Measurements from ENCODE around the gene UBTF.

UBTF gene

GRCh38 chr17:44221084-44221861 lies 1.8 kb upstream of the UBTF start:
- ChIA-PET POLR2A (interaction anchor here (0.9 to 5.1 kb wide), 12 partner anchors 8 to 487 kb away, joined by 3 to 27 read pairs (median 5); partner anchors contain the start of genes ATXN7L3, DBF4B, GRN and RUNDC3A), CTCF (interaction anchor here (0.5 to 1.5 kb wide), 5 partner anchors 10 to 117 kb away, joined by 3 to 5 read pairs (median 3); no protein-coding TSS in a partner anchor)
- TF ChIP-seq CTBP1 (IDR thresholded peaks at IDR 0.05; ENCODE audit: borderline replicate concordance), result no peak
- peak; percentile 45 for TF ChIP-seq ZNF384 (IDR thresholded peaks at IDR 0.05)
- peak; percentile 55 for DNase-seq (ENCODE audit: extremely low spot score)

- DNase-seq (ENCODE audit: extremely low spot score), result peak; percentile 46
- TF ChIP-seq HDGF (IDR thresholded peaks at IDR 0.05; ENCODE audit: borderline replicate concordance) (no peak), LEF1 (IDR thresholded peaks at IDR 0.05; ENCODE audit: borderline replicate concordance) (no peak), ZNF384 (IDR thresholded peaks at IDR 0.05) (no peak), FOXM1 (IDR thresholded peaks at IDR 0.05; ENCODE audit: borderline replicate concordance) (no peak), ELF4 (IDR thresholded peaks at IDR 0.05) (no peak), SUZ12 (IDR thresholded peaks at IDR 0.05) (no peak), SP1 (IDR thresholded peaks at IDR 0.05) (no peak)
- TF ChIP-seq, protein P1, sequence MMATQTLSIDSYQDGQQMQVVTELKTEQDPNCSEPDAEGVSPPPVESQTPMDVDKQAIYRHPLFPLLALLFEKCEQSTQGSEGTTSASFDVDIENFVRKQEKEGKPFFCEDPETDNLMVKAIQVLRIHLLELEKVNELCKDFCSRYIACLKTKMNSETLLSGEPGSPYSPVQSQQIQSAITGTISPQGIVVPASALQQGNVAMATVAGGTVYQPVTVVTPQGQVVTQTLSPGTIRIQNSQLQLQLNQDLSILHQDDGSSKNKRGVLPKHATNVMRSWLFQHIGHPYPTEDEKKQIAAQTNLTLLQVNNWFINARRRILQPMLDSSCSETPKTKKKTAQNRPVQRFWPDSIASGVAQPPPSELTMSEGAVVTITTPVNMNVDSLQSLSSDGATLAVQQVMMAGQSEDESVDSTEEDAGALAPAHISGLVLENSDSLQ (IDR thresholded peaks at IDR 0.05), result no peak
- ChIA-PET CTCF (interaction anchor here (0.8 to 1.5 kb wide), 3 partner anchors 107 to 111 kb away, joined by 3 to 5 read pairs (median 3); no protein-coding TSS in a partner anchor), POLR2A (interaction anchor here (0.6 to 5.1 kb wide), 16 partner anchors 9 to 469 kb away, joined by 3 to 27 read pairs (median 4); partner anchors contain the start of genes ATXN7L3, CCDC43, FAM171A2 and GRN)
These were observed 973 bp upstream of the UBTF start for GRCh38 chr17:44220213-44221083.

DNA sequence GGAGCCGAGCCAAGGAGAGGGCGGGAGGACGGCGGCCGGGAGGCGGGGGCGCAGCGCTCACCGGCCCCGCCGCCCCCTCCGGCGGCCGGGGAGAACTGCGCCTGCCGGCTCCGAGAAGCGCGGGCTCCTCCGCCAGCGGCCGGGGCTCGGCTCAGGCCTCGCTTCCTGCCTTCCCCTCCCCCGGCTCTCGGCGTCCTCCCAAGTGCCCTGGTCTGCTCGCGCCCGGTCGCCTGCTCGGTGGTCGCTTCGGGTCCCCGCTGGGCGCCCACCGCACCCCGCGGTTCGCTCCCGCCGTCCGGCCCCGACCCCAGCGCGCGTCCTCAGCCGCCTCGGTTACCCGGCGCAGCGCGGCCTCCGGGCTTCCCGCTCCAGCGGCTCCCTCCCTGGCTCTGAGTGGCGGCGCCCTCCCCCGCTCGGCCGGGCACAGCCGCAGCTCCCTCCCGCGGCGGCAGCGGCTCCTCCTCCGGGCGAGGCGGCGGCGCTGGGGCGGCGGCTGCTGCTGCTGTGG lies 313 bp downstream of the UBTF start:
- ChIA-PET POLR2A (interaction anchor here (0.6 to 5.1 kb wide), 10 partner anchors 8 to 470 kb away, joined by 3 to 27 read pairs (median 4); partner anchors contain the start of genes ATXN7L3, CCDC43, FAM171A2 and SLC25A39), CTCF (interaction anchor here (1.2 kb wide), 1 partner anchor 112 kb away, joined by 3 read pairs; no protein-coding TSS in a partner anchor)
- peak; percentile 73 for DNase-seq (ENCODE audit: extremely low spot score)
- TF ChIP-seq FOXM1 (IDR thresholded peaks at IDR 0.05; ENCODE audit: borderline replicate concordance) (peak; percentile 62; the same call in 1 of the 2 replicates), FOXA1 (IDR thresholded peaks at IDR 0.05) (no peak), LEF1 (IDR thresholded peaks at IDR 0.05; ENCODE audit: borderline replicate concordance) (peak; percentile 70; the same call in 1 of the 2 replicates)

- DNase-seq (ENCODE audit: extremely low spot score), result peak; percentile 86
- no peak for TF ChIP-seq BHLHE40 (IDR thresholded peaks at IDR 0.05; ENCODE audit: borderline replicate concordance)
- no peak for TF ChIP-seq LEF1 (IDR thresholded peaks at IDR 0.05; ENCODE audit: borderline replicate concordance)
- no peak for TF ChIP-seq SUZ12 (IDR thresholded peaks at IDR 0.05)
- TF ChIP-seq ZNF384 (IDR thresholded peaks at IDR 0.05), result peak; percentile 94
- TF ChIP-seq ARNT (IDR thresholded peaks at IDR 0.05), result no peak
- TF ChIP-seq FOXM1 (IDR thresholded peaks at IDR 0.05; ENCODE audit: borderline replicate concordance), result no peak
- TF ChIP-seq CTBP1 (IDR thresholded peaks at IDR 0.05; ENCODE audit: borderline replicate concordance), result no peak
- CTCF ChIA-PET, result interaction anchor here (0.5 to 1.4 kb wide), 2 partner anchors 14 to 108 kb away, joined by 3 to 5 read pairs; no protein-coding TSS in a partner anchor
- POLR2A ChIA-PET, result interaction anchor here (0.5 to 5.1 kb wide), 10 partner anchors 8 to 145 kb away, joined by 3 to 27 read pairs (median 4); partner anchors contain the start of genes ATXN7L3, FAM171A2, HDAC5 and TMUB2
These were observed 949 bp downstream of the UBTF start for GRCh38 chr17:44218344-44219107.

DNA sequence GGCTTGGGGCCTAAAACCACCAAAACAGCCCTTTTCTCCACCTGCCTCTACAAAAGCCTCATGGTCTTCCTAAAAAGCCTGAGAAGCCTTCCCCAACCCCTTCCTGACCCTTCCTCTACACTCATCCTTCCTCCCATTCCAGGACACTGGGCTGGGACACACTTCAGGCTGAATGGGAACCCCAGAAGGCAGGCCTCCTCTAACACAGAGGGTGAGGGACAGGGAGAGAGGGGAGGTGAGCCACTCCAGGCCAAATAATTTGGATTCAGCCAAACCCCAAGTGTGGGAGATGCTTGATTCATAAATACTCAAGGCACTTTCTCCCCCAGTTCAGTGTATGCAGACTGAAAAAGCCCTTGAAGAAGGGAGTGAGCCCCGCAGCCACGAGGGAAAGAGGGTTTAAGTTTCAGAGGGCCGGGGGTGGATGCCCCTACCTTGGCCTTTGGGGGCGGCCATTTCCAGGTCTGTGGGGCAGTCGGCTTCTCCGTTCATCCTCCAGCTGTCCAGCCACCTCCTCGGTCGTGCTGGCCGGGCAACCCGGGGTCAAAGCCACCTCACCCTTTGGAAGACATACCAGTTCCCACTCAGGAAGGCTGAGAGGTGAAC lies 1.6 kb downstream of the UBTF start:
- POLR2A ChIA-PET, result interaction anchor here (0.5 to 5.1 kb wide), 9 partner anchors 7 to 109 kb away, joined by 3 to 27 read pairs (median 3); partner anchors contain the start of genes ATXN7L3, HDAC5 and TMUB2
- TF ChIP-seq NFRKB (IDR thresholded peaks at IDR 0.05) (no peak), SUZ12 (IDR thresholded peaks at IDR 0.05) (no peak), TARDBP (IDR thresholded peaks at IDR 0.05) (no peak), SP1 (IDR thresholded peaks at IDR 0.05) (no peak), FOXA1 (IDR thresholded peaks at IDR 0.05) (no peak), BHLHE40 (IDR thresholded peaks at IDR 0.05; ENCODE audit: borderline replicate concordance) (no peak), LEF1 (IDR thresholded peaks at IDR 0.05; ENCODE audit: borderline replicate concordance) (no peak), ZNF384 (IDR thresholded peaks at IDR 0.05) (no peak), HDGF (IDR thresholded peaks at IDR 0.05; ENCODE audit: borderline replicate concordance) (no peak), L3MBTL2 (conservative IDR thresholded peaks at IDR 0.05) (no peak), ELF4 (IDR thresholded peaks at IDR 0.05) (no peak), CTBP1 (IDR thresholded peaks at IDR 0.05; ENCODE audit: borderline replicate concordance) (no peak)
- TF ChIP-seq, protein P1 (IDR thresholded peaks at IDR 0.05), result no peak
- DNase-seq (ENCODE audit: extremely low spot score), result no peak
- CTCF ChIA-PET, result interaction anchor here (1.4 kb wide), 1 partner anchor 14 kb away, joined by 5 read pairs; no protein-coding TSS in a partner anchor
